Kidney capillary endothelial cell (primary cell): ENCODE results near the gene GREB1.

Experiments used
- DNase-seq: peaks from one replicate; pipeline ENCODE4 v3.0.0-alpha.2; 2018; ENCODE audit warnings: low spot score

Gene GREB1

GRCh38 chr2:11579867-11580659, 46.2 kb downstream of the GREB1 start:
- no peak for DNase-seq

- DNase-seq: no peak
Observed at GRCh38 chr2:11580697-11581096, 46.9 kb downstream of the GREB1 start.

- no peak for DNase-seq
Observed at GRCh38 chr2:11581124-11581796, 47.4 kb downstream of the GREB1 start.

GRCh38 chr2:11581797-11582611, 48.2 kb downstream of the GREB1 start:
- no peak for DNase-seq

GRCh38 chr2:11582612-11582861, 48.7 kb downstream of the GREB1 start:
- DNase-seq: no peak

- peak; percentile 52 for DNase-seq
Observed at GRCh38 chr2:11582862-11583752, 49.3 kb downstream of the GREB1 start.

- DNase-seq: peak; percentile 93
Observed at GRCh38 chr2:11583840-11584524, 50.1 kb downstream of the GREB1 start.

GRCh38 chr2:11584525-11585056, 50.7 kb downstream of the GREB1 start:
- no peak for DNase-seq

GRCh38 chr2:11585071-11585470, 51.2 kb downstream of the GREB1 start:
- DNase-seq: no peak

- DNase-seq: no peak
Observed at GRCh38 chr2:11588228-11589110, 54.6 kb downstream of the GREB1 start.

GRCh38 chr2:11589316-11589940, 55.6 kb downstream of the GREB1 start:
- DNase-seq: no peak

- no peak for DNase-seq
Observed at GRCh38 chr2:11590193-11590592, 56.3 kb downstream of the GREB1 start.

GRCh38 chr2:11591091-11591490, 57.2 kb downstream of the GREB1 start:
- DNase-seq: no peak

GRCh38 chr2:11592671-11593574, 59.1 kb downstream of the GREB1 start:
- no peak for DNase-seq

- DNase-seq: no peak
Observed at GRCh38 chr2:11596801-11597200, 63.0 kb downstream of the GREB1 start.

GRCh38 chr2:11597538-11598225, 63.8 kb downstream of the GREB1 start:
- no peak for DNase-seq

GRCh38 chr2:11598228-11598731, 64.4 kb downstream of the GREB1 start:
- DNase-seq: no peak
